GM19351 (cell line): ENCODE data around the gene PTGFRN.

Source experiments
- ATAC-seq: cut with Tn5 transposase; IDR thresholded peaks from one replicate; pipeline ENCODE4 v1.9.1; 2021; ENCODE audit warnings: mild to moderate bottlenecking, moderate library complexity; ENCODE audit not compliant: unreplicated experiment

PTGFRN gene

GRCh38 chr1:116887212-116887611, 22.5 kb upstream of the PTGFRN start:
- no peak for ATAC-seq

DNA sequence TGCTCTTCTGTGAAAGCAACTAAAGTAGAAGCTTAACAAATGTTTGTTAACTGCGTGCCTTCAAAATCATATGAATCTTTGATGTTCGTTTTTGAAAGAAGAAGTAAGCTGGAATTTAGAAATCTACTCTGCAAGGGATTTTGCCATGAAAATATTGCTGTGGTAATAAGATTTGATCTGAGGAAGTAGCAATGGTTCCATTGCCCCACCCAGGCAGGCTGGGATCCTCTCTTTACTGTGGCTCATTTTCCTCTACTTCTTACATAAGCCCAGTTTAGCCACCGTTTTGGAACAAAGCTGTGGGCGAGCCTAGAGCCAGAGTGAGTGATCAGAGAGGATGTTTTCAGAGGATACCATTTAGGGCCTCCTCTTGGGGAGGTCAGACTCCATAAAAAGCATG, 20.3 kb upstream of the PTGFRN start:
- no peak for ATAC-seq

- ATAC-seq = no peak
Observed at GRCh38 chr1:116891396-116892079, 18.2 kb upstream of the PTGFRN start.

GRCh38 chr1:116895073-116895472, 14.6 kb upstream of the PTGFRN start:
- ATAC-seq = no peak

DNA sequence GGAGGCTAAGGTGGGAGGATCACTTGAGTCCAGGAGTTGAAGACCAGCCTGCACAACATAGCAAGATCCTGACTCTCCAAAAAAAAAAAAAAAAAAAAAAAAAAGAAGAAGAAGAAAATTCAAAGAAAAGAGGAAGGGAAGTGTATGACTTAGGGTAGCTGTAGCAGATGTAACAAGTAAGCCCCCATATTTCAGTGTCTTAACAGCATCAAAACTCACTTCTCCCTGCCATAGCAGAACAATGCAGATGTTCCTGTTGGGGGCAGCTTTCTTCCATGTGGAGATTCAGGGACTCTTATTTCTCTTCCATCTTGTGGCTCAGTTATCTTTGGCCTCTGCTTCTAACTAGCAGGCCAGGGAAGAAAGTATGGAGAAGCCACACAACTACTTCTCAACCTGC, 10.2 kb upstream of the PTGFRN start:
- no peak for ATAC-seq

DNA sequence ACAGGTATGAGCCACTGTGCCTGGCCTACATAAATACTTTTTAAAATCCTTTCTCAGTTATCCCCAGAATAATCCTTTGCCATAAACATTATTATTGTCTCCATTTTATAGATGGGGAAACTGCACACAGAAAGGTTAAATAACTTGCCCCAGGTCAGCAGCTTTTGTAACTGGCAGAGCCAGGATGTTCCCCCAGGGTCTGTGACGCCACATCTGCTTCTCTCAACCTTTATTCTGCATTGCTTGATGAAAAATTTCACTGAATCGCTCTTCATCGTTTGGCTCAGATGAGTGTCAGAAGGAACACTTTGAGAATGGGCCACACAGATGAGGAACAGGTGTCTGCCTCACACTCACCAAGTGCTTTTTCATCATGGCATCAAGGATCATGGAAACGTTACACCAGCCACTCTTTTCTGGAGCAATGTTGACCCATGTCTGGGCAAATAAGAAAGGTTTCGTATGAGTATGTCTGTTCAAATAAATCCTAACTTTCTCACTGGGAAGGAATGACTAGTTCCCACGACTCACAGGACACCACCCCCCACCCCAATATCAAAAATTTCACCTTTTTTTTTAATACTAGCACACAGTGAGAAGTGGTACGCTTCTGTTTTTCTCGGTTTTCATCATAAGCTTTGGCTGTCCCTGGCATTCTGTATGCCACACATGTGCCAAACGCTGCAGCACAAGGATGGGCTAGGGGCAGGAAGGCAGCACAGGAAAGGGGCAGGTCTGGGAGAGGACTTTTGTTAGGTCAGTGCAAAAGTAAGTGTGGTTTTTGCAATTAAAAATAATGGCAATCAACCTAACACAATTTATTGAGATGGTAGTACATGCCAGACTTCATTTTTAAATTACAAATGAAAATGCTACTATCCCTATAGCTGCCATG, 9.0 kb upstream of the PTGFRN start:
- ATAC-seq = no peak

GRCh38 chr1:116902027-116902426, 7.7 kb upstream of the PTGFRN start:
- ATAC-seq = no peak

- no peak for ATAC-seq
Observed at GRCh38 chr1:116902723-116903383, 6.9 kb upstream of the PTGFRN start.

DNA sequence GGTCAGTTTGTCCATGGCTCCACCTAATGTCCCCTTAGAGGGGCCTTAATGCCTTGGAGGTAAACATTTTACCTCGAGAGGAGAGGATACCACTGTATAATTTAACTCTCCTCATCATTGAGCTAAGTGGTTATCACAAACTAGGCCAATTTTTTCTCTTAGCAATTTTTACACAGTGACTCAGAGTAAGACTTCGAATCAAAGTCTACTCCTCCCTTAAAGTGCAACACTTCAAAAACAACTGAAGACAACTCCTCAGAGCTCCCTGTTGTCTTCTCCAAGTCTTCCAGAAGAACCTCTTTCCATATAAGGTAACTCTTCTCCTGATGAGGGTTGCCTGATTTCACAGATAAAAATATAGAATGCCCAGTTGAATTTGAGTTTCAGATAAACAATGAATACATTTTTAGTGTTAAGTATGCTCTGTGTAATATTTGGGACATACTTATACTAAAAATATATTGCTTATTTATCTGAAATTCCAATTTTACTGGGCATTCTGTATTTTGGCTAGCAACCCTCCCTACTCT, 4.9 kb upstream of the PTGFRN start:
- no peak for ATAC-seq

GRCh38 chr1:116906812-116907211, 2.9 kb upstream of the PTGFRN start:
- ATAC-seq = no peak

GRCh38 chr1:116907351-116907750, 2.4 kb upstream of the PTGFRN start:
- ATAC-seq = no peak

DNA sequence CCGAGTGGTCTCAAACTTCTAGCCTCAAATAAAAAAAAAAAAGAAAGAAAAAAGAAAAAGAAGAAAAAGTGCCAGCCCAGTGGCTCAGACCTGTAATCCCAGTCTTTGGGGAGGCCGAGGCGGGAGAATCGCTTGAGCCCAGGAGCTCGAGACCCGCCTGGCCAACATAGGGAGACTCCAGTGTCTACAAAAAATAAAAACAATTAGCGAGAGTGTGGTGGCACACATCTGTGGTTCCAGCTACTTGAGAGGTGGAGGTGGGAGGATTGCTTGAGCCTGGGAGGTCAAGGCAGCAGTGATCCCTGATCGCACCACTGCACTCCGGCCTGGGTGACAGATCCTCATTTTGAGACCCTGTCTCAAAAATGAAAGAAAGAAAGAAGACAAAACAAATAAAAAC, 1.4 kb upstream of the PTGFRN start:
- no peak for ATAC-seq

- ATAC-seq = no peak
Observed at GRCh38 chr1:116908820-116909511, 750 bp upstream of the PTGFRN start.

DNA sequence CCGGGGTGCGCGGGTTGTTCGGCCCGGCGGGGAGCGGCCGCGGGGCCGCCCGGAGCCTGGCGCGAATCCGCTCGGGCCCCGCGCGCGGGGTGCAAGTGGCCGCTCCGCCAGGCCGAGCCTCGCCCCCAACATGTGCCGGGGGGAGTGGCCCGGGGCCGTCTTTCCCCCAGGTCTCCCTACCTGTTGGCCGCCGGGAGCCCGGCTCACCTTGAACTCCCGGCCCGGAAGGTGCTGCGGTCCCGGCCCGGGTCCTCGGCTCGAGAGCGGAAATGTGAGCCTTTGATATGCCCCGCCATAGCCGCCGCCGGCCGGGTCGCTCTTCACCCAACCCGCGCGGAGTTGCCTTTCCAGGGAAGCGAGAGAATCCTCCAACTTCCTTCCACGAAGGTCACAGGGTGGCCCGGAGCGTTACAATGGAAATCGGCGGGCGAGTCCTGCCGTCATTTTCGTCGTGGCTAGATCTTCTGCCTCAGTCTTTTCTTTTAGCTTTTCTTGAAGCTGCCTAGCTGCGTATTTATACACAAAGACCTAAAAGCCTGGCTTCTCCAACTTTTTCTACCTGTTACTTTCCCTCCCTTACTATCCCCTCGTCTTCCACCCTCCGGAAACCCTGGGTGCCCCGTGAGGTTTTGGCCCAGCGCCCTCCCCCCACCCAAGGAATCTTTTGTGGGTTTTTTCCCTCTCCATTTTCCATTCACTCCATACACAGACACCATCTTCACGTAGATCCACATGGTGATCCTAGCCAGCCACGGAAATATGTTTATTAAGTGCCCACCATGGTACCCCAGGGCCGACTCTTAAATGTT, 867 bp downstream of the PTGFRN start:
- ATAC-seq = no peak

GRCh38 chr1:116911188-116911553, 1.5 kb downstream of the PTGFRN start:
- ATAC-seq = no peak

DNA sequence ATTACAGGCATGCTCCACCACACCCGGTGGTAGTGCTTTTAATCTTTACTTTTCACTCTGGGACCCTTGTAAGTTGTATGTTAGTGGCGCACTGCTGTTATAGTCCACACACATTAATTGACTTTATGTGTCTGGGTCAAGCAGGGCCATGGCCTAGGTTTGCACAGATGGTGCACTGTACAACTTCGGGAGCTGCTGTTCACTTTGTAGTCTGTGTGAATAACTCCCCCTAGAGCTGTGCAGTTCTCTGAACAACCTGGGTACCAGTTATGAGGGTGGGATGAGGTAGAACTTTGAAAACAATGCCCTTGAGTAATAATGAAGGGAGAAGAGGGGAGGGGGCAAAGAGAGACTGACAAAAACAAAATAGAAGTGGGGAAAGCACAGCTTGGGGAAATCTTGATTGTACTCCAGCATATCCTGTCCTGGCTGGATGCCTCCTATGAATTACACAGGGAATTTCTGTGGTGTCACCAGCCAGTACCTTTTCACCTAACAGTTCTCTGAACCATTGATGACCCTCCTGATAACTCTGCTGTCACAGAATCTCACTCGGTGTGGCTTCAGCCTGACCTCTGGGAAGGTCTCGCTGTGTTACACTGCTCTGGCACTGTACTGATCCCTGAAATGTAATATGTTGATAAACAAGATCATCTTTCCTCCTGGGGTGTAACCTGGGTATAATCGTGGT, 2.2 kb downstream of the PTGFRN start:
- ATAC-seq = no peak

GRCh38 chr1:116912846-116913245, 3.1 kb downstream of the PTGFRN start:
- no peak for ATAC-seq

- ATAC-seq = no peak
Observed at GRCh38 chr1:116913941-116914340, 4.2 kb downstream of the PTGFRN start.

DNA sequence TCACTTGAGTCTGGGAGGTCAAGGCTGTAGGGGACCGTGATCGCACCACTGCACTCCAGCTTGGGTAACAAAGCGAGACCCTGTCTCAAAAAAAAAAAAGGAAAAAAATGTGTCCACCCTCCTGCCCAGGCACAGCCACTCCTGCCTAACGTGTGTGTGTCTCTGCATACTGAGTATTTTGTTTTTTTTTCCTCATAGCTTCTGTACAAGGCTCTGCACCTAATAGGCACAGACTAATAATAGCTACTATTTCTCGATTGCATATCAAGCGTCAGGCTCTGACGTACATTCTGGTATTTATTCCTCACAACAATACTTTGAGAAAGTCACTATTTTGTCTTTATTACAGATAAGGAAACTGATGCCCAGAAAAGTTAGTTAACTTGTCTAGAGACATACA, 5.0 kb downstream of the PTGFRN start:
- no peak for ATAC-seq
